Stimulated activated CD8-positive, alpha-beta memory T cell treated with anti-CD3 and anti-CD28 coated beads, Interleukin-15, amount 100 ng/mL, for 1 hour (primary cell): ENCODE results near the gene ACTL6B.
"Not testable (repeated sequence)": the region's sequence is repeated elsewhere in the genome, so short reads cannot be mapped to it uniquely, and the experiment has no call there.

ENCODE experiments used
- DNase-seq: peaks from one replicate; pipeline ENCODE4 v3.0.0-alpha.2; 2020; ENCODE audit warnings: low read depth

The ACTL6B gene

GRCh38 chr7:100655908-100656674 is at the start of gene ACTL6B:
TSS of gene ACTL6B (minus strand) at chr7:100656448. CDS start at chr7:100656354, 94 bp downstream.
- DNase-seq: no peak

- peak; percentile 63 for DNase-seq
These were observed 49.1 kb upstream of the ACTL6B start for GRCh38 chr7:100705320-100705752.

GRCh38 chr7:100701089-100701488 is 44.8 kb upstream of the ACTL6B start:
- DNase-seq: not testable (repeated sequence)

GRCh38 chr7:100699018-100699417 is 42.8 kb upstream of the ACTL6B start:
- no peak for DNase-seq

GRCh38 chr7:100696123-100696521 is 39.9 kb upstream of the ACTL6B start:
- DNase-seq: no peak

GRCh38 chr7:100694098-100694745 is 38.0 kb upstream of the ACTL6B start, which contains the start of gene GIGYF1:
TSS of gene GIGYF1 (minus strand) at chr7:100694250. CDS start at chr7:100688238, 6,012 bp downstream.
- DNase-seq: no peak

GRCh38 chr7:100693312-100694097 is 37.3 kb upstream of the ACTL6B start:
- DNase-seq: no peak

GRCh38 chr7:100692578-100692961 is 36.3 kb upstream of the ACTL6B start:
- no peak for DNase-seq

- peak; percentile 71 for DNase-seq
These were observed 35.7 kb upstream of the ACTL6B start for GRCh38 chr7:100691676-100692577.

- no peak for DNase-seq
These were observed 33.2 kb upstream of the ACTL6B start for GRCh38 chr7:100689230-100690135.

- no peak for DNase-seq
These were observed 32.1 kb upstream of the ACTL6B start for GRCh38 chr7:100688326-100688860.

- no peak for DNase-seq
These were observed 31.6 kb upstream of the ACTL6B start for GRCh38 chr7:100687751-100688300.

GRCh38 chr7:100687261-100687660 is 31.0 kb upstream of the ACTL6B start:
- DNase-seq: no peak

- no peak for DNase-seq
These were observed 30.6 kb upstream of the ACTL6B start for GRCh38 chr7:100686822-100687211.

GRCh38 chr7:100686201-100686821 is 30.1 kb upstream of the ACTL6B start:
- no peak for DNase-seq

GRCh38 chr7:100685631-100686145 is 29.4 kb upstream of the ACTL6B start:
- DNase-seq: no peak

GRCh38 chr7:100685049-100685605 is 28.9 kb upstream of the ACTL6B start:
- DNase-seq: no peak

- DNase-seq: no peak
These were observed 28.3 kb upstream of the ACTL6B start for GRCh38 chr7:100684534-100685042.
